Omental fat pad (tissue), 4 donors: ENCODE measurements around the gene PICALM. TPM values are rescaled to one million over a fixed set of nuclear protein-coding genes. Genes with fewer than 3 reads are reported as not detected.

ENCODE experiments used
- ATAC-seq: fragments of 150-250 bp; one replicate; pipeline ENCODE4 v1.9.1; 2016; ENCODE audit warnings: mild to moderate bottlenecking, moderate library complexity; ENCODE audit not compliant: low FRiP score
- DNase-seq: peaks from one replicate; pipeline ENCODE4 v3.0.0-alpha.2; 2019; ENCODE audit warnings: low spot score
- total RNA-seq, 4 donors: library from RNA; depleted of rRNA; stranded (reverse); fragments of >200 nt; gene quantifications; one replicate each; pipeline ENCODE4 v1.1.0, GENCODE V29; 2016
- TF ChIP-seq, protein P1 (sequence below), 3 donors: fragments of 450-650 bp; IDR thresholded peaks; one replicate each; pipeline ENCODE4 v1.5.1; 2016 to 2017; ENCODE audit warnings: antibody characterized with exemption in 3 of 3, mild to moderate bottlenecking in 3 of 3, moderate library complexity in 2 of 3

Gene PICALM
- total RNA-seq, 4 donors from 2014 or later, result 302 to 622 (median 395) TPM

DNA sequence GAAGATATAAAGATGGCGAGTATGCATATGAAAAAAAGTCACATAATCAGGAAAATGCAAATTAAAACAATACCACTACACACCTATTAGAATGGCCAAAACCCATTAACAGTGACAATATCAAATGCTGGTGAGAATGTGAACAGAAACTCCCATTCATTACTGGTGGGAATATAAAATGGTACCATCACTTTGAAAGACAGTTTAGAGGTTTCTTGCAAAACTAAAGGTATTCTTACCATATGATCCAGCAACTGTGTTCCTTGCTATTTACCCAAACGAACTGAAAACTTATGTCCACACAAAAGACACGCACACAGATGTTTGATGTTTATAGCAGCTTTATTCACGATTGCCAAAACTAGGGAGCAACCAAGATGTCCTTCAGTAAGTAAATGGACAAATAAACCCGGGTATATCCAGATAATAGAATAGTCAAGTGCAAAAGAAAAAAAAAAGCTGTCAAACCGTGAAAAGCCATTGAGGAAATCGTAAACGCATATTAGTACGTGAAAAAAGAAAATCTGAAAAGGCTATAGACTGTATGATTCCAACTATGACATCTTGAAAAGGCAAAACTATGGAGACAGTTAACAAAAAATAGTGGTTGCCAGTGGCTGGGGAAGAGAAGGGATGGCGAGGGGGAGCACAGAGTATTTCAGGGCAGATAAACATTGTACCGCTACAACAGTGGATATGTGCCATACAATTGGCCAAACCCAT, 7.2 kb downstream of the PICALM start:
- TF ChIP-seq, protein P1, sequence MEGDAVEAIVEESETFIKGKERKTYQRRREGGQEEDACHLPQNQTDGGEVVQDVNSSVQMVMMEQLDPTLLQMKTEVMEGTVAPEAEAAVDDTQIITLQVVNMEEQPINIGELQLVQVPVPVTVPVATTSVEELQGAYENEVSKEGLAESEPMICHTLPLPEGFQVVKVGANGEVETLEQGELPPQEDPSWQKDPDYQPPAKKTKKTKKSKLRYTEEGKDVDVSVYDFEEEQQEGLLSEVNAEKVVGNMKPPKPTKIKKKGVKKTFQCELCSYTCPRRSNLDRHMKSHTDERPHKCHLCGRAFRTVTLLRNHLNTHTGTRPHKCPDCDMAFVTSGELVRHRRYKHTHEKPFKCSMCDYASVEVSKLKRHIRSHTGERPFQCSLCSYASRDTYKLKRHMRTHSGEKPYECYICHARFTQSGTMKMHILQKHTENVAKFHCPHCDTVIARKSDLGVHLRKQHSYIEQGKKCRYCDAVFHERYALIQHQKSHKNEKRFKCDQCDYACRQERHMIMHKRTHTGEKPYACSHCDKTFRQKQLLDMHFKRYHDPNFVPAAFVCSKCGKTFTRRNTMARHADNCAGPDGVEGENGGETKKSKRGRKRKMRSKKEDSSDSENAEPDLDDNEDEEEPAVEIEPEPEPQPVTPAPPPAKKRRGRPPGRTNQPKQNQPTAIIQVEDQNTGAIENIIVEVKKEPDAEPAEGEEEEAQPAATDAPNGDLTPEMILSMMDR (IDR thresholded peaks at IDR 0.05), result no peak
- ATAC-seq, result no peak
- no peak for DNase-seq

DNA sequence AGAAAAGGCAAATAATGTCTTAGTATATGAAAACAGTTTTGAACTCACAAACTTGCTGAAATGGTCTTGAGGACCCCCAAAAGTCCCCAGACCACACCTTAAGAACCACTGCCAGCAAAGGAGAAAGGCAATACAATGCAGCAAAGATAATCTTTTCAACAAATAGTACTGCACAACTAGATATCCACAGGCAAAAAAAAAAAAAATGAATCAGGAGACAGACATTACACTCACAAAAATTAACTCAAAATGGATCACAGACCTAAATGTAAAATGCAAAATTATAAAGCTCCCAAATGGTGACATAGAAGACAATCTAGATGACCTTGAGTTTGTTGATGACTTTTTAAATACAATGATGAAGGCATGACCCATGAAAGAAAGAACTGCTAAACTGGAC, 8.3 kb downstream of the PICALM start:
- TF ChIP-seq, protein P1 (IDR thresholded peaks at IDR 0.05), result no peak
- DNase-seq (no peak), ATAC-seq (no peak)

DNA sequence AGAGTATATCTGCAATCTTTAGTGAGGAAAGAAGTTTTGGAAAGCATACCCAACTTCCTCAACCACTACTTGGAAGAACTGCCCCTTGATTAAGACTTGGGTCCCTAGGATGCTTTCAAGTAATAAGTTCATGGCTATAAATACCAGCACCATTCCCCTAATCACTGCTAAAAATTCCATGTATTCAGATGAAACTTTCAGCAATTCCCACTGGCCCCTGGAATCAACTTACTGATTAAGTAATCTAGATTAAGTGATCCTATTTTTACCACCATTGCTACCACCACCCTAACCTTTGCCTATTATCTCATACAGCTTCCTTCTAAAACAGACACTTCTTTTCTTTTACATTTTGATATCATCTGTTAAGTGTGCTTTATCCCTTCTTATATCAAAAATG, 10.5 kb downstream of the PICALM start:
- ATAC-seq (no peak), DNase-seq (no peak)
- TF ChIP-seq, protein P1 (IDR thresholded peaks at IDR 0.05), result no peak

DNA sequence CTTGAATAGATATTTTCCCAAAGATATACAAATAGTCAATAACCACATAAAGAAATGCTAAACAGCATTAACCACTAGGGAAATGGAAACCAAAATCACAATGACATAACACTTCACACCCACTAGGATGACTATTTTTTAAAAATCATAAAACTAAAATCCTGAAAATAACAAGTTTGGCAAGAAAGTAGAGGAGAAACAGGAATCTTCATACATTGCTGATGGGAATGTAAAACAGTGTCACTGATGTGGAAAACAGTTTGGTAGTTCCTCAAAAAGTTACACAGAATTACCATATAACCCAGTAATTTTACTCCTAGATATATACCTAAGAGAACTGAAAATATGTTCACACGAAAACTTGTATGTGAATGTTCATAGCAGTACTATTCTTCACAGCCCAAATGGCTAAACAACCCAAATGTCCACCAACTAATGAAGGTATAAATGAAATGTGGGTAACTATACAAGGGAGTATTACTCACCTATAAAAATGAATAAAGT, 12.5 kb downstream of the PICALM start:
- DNase-seq (no peak), ATAC-seq (no peak)
- TF ChIP-seq, protein P1 (IDR thresholded peaks at IDR 0.05), result no peak

DNA sequence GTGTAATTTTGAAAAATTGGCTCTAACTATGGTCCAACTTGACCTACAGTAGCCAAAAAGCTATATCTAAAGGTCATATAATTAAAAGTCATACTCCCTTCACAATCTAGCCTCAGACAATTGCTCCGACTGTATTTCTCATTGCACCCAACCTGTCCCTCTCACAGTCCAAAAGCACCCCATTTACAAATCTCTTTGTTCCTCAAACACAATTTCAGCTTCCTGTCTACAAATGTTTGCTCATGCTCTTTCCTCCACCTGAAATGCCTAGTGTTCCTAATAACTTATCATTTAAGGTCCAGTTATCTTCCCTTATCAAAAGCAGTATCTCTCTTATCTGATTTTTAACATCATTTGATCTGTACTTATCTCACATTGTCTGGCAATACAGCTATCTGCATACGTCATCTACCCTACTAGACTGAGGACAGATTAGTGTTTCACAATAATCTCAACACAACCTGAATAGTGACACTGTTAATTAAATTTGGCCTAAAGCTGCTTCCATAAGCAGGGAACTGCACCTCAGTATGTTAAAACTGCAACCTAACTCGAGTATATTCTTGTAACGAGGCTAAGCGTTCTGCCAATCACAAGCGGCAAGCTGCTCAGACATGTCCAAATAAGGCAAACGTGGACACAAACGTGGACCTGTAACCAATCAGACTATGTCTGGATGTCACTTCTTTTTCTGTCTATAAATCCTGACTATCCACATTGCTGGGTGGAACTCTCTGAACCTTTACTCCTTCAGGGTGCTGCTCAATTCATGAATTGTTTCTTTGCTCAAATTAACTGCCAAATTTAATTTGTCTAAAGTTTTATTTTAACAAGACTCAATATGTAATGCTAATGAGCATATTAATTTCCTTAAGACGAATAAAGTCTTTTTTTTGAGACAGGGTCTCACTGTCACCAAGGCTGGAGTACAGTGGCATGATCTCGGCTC, 15.9 kb downstream of the PICALM start:
- no peak for DNase-seq
- ATAC-seq, result no peak
- TF ChIP-seq, protein P1 (IDR thresholded peaks at IDR 0.05), result no peak

DNA sequence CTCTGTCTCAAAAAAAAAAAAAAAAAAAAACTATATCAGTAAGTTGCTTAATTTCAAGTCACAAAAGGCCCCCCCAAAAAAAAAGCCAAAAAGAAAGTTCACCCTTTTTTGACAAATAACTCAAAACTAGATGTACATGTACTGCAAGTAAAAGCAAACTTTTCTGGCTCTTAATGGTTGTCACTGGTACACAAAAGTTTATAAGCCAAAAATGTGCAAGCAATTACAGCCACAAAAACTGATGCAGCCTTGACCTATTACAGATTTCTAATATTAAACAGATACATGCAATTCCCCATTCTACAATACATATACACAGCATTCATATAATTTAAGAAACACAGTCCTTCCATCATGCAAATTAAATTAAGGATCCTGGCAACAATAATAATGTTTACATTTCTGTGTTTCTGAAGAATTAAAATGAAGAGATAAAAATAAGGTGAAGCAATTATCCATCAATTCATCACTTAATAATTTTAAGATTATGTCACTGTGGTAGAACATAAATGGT, 18.6 kb downstream of the PICALM start:
- ATAC-seq, result no peak
- no peak for DNase-seq
- TF ChIP-seq, protein P1 (IDR thresholded peaks at IDR 0.05), result no peak
